ENCODE data around the gene NRROS. TPM values are rescaled to one million over a fixed set of nuclear protein-coding genes. Genes with fewer than 3 reads are reported as not detected.

Gene NRROS
- total and polyA plus RNA-seq, 8 donors, result 0.37 to 3.6 (median 1.0) TPM

- TF ChIP-seq CTCF (IDR thresholded peaks at IDR 0.05), result no peak
- Histone ChIP-seq H3K27ac (no peak overlapping the region), H3K27me3 (no peaks in the 10 kb centered on the region), H3K4me1 (no peaks in the 10 kb centered on the region), H3K4me3 (no peak overlapping the region), H3K36me3 (no peaks in the 10 kb centered on the region), H3K9me3 (no peaks in the 10 kb centered on the region)
- intact Hi-C loops (cut with DNase I), result no loop called here
- WGBS, 2 donors, result 85 to 89% methylated on average over 7 of the region's 7 CpGs
- no peak for DNase-seq
- no peak for ATAC-seq
- no peak for FAIRE-seq
Observed at GRCh38 chr3:196600359-196600758, 39.1 kb upstream of the NRROS start.

- H3K9me3 ChIP-seq, result no peaks in the 10 kb centered on the region
- intact Hi-C loops (cut with DNase I), result no loop called here
- no peaks in the 10 kb centered on the region for H3K27me3 ChIP-seq
- no peak overlapping the region for H3K27ac ChIP-seq
- no peak overlapping the region for H3K4me3 ChIP-seq
- no peak for TF ChIP-seq CTCF (IDR thresholded peaks at IDR 0.05)
- DNase-seq (no peak), ATAC-seq (no peak), FAIRE-seq (no peak)
- 78 to 86% methylated on average over 6 of the region's 6 CpGs for WGBS, 2 donors
- no peaks in the 10 kb centered on the region for H3K4me1 ChIP-seq
- no peaks in the 10 kb centered on the region for H3K36me3 ChIP-seq
Observed at GRCh38 chr3:196602673-196603072, 36.8 kb upstream of the NRROS start.

- H3K9me3 ChIP-seq, result no peaks in the 10 kb centered on the region
- FAIRE-seq (no peak), DNase-seq (no peak), ATAC-seq (no peak)
- H3K36me3 ChIP-seq, result no peaks in the 10 kb centered on the region
- H3K27me3 ChIP-seq, result no peaks in the 10 kb centered on the region
- TF ChIP-seq CTCF (IDR thresholded peaks at IDR 0.05), result no peak
- H3K4me1 ChIP-seq, result no peaks in the 10 kb centered on the region
- 35 to 47% methylated on average over 7 of the region's 7 CpGs for WGBS, 2 donors
- no peak overlapping the region for H3K27ac ChIP-seq
- H3K4me3 ChIP-seq, result no peak overlapping the region
- intact Hi-C loops (cut with DNase I), result no loop called here
Observed at GRCh38 chr3:196603683-196604082, 35.8 kb upstream of the NRROS start.

GRCh38 chr3:196604548-196604947, 34.9 kb upstream of the NRROS start:
- Histone ChIP-seq H3K27me3 (no peaks in the 10 kb centered on the region), H3K4me3 (no peak overlapping the region), H3K36me3 (no peaks in the 10 kb centered on the region), H3K27ac (no peak overlapping the region), H3K4me1 (peaks cover 0 to under 1% (median 0%) of the 10 kb centered on the region in 3 donors), H3K9me3 (no peaks in the 10 kb centered on the region)
- FAIRE-seq, result no peak
- no peak for DNase-seq
- WGBS, 2 donors, result 50 to 56% methylated on average over 13 of the region's 13 CpGs
- no peak for TF ChIP-seq CTCF (IDR thresholded peaks at IDR 0.05)
- no peak for ATAC-seq
- intact Hi-C loops (cut with DNase I), result no loop called here

- H3K4me1 ChIP-seq, result peaks cover 0 to 3% (median 0%) of the 10 kb centered on the region in 3 donors
- WGBS, 2 donors, result 89 to 92% methylated on average over 2 of the region's 2 CpGs
- H3K4me3 ChIP-seq, result no peak overlapping the region
- no peaks in the 10 kb centered on the region for H3K36me3 ChIP-seq
- no peaks in the 10 kb centered on the region for H3K9me3 ChIP-seq
- intact Hi-C loops (cut with DNase I), result loop anchor here in 1 of 3 donors (5.0 kb wide), 1 partner anchor 79 kb away; no protein-coding TSS in a partner anchor
- no peak for ATAC-seq
- TF ChIP-seq CTCF (IDR thresholded peaks at IDR 0.05), result no peak
- H3K27me3 ChIP-seq, result no peaks in the 10 kb centered on the region
- H3K27ac ChIP-seq, result no peak overlapping the region
- FAIRE-seq, result no peak
- no peak for DNase-seq
Observed at GRCh38 chr3:196608693-196609092, 30.8 kb upstream of the NRROS start.
